Measurements from ENCODE around the gene RANBP3. TPM values are rescaled to one million over a fixed set of nuclear protein-coding genes. Genes with fewer than 3 reads are reported as not detected.

The RANBP3 gene
- total and polyA plus RNA-seq, 2 of the 8 experiments (the other 6 are each of a cell fraction or from before 2014, with no cell fraction given): 95.4 to 122 TPM

Other genes with a start within 250 kb of the RANBP3 start
- gene PRR22, start 193.4 kb downstream of the RANBP3 start, total RNA-seq (2021; fragmentation: NEBNext Ultra II Directional; extraction: Animal tissue kit (Norgen Biotek cat#: 25700)): 2.1 and 3.7 TPM in 2 replicates
- 1.9 and 4.1 TPM in 2 replicates for gene PRR22, start 193.4 kb downstream of the RANBP3 start, polyA plus RNA-seq (2011; rRNA removed)
- 39.1 and 39.4 TPM in 2 replicates for gene DUS3L, start 187.0 kb downstream of the RANBP3 start, total RNA-seq (2021; fragmentation: NEBNext Ultra II Directional; extraction: Animal tissue kit (Norgen Biotek cat#: 25700))
- 37.6 and 45.8 TPM in 2 replicates for gene DUS3L, start 187.0 kb downstream of the RANBP3 start, polyA plus RNA-seq (2011; rRNA removed)
- 4.6 and 5.3 TPM in 2 replicates for gene NRTN, start 173.1 kb downstream of the RANBP3 start, total RNA-seq (2021; fragmentation: NEBNext Ultra II Directional; extraction: Animal tissue kit (Norgen Biotek cat#: 25700))
- 3.9 and 5.9 TPM in 2 replicates for gene NRTN, start 173.1 kb downstream of the RANBP3 start, polyA plus RNA-seq (2011; rRNA removed)
- gene FUT6, start 138.4 kb downstream of the RANBP3 start, total RNA-seq (2021; fragmentation: NEBNext Ultra II Directional; extraction: Animal tissue kit (Norgen Biotek cat#: 25700)): not detected in 2 replicates
- not detected in 2 replicates for gene FUT6, start 138.4 kb downstream of the RANBP3 start, polyA plus RNA-seq (2011; rRNA removed)
- gene FUT3, start 126.7 kb downstream of the RANBP3 start, total RNA-seq (2021; fragmentation: NEBNext Ultra II Directional; extraction: Animal tissue kit (Norgen Biotek cat#: 25700)): 0.40 and 0.63 TPM in 2 replicates
- gene FUT3, start 126.7 kb downstream of the RANBP3 start, polyA plus RNA-seq (2011; rRNA removed): 0.15 and 0.41 TPM in 2 replicates
- not detected in 2 replicates for gene FUT5, start 107.6 kb downstream of the RANBP3 start, total RNA-seq (2021; fragmentation: NEBNext Ultra II Directional; extraction: Animal tissue kit (Norgen Biotek cat#: 25700))
- not detected in 2 replicates for gene FUT5, start 107.6 kb downstream of the RANBP3 start, polyA plus RNA-seq (2011; rRNA removed)
- 205 and 206 TPM in 2 replicates for gene NDUFA11, start 74.3 kb downstream of the RANBP3 start, total RNA-seq (2021; fragmentation: NEBNext Ultra II Directional; extraction: Animal tissue kit (Norgen Biotek cat#: 25700))
- gene NDUFA11, start 74.3 kb downstream of the RANBP3 start, polyA plus RNA-seq (2011; rRNA removed): 1,037 and 1,353 TPM in 2 replicates
- gene VMAC, start 73.3 kb downstream of the RANBP3 start, total RNA-seq (2021; fragmentation: NEBNext Ultra II Directional; extraction: Animal tissue kit (Norgen Biotek cat#: 25700)): 1.2 and 1.3 TPM in 2 replicates
- 2.2 and 3.9 TPM in 2 replicates for gene VMAC, start 73.3 kb downstream of the RANBP3 start, polyA plus RNA-seq (2011; rRNA removed)
- 1.8 and 2.1 TPM in 2 replicates for gene CAPS, start 63.9 kb downstream of the RANBP3 start, total RNA-seq (2021; fragmentation: NEBNext Ultra II Directional; extraction: Animal tissue kit (Norgen Biotek cat#: 25700))
- 2.4 and 4.2 TPM in 2 replicates for gene CAPS, start 63.9 kb downstream of the RANBP3 start, polyA plus RNA-seq (2011; rRNA removed)
- 4.8 and 5.5 TPM in 2 replicates for gene RFX2, start 132.4 kb upstream of the RANBP3 start, total RNA-seq (2021; fragmentation: NEBNext Ultra II Directional; extraction: Animal tissue kit (Norgen Biotek cat#: 25700))
- 5.3 and 5.9 TPM in 2 replicates for gene RFX2, start 132.4 kb upstream of the RANBP3 start, polyA plus RNA-seq (2011; rRNA removed)
- not detected in 2 replicates for gene ACSBG2, start 157.5 kb upstream of the RANBP3 start, total RNA-seq (2021; fragmentation: NEBNext Ultra II Directional; extraction: Animal tissue kit (Norgen Biotek cat#: 25700))
- not detected in 2 replicates for gene ACSBG2, start 157.5 kb upstream of the RANBP3 start, polyA plus RNA-seq (2011; rRNA removed)

All from H1 (cell line).